ENCODE results near the gene ANLN. TPM values are rescaled to one million over a fixed set of nuclear protein-coding genes. Genes with fewer than 3 reads are reported as not detected.

ANLN gene
- total and polyA plus RNA-seq, 2 experiments from 2014 or later: 10.1 to 56.7 TPM

GRCh38 chr7:36400036-36400435 is 10.4 kb downstream of the ANLN start:
- Histone ChIP-seq H3K27me3 (no peaks in the 10 kb centered on the region), H3K27ac (no peak overlapping the region), H3K9me3 (ENCODE audit: low read depth) (no peaks in the 10 kb centered on the region), H3K4me1 (ENCODE audit: low read depth) (no peaks in the 10 kb centered on the region), H3K36me3 (no peaks in the 10 kb centered on the region), H3K4me3 (no peak overlapping the region)
- no peak for DNase-seq (ENCODE audit: low read depth in 1 of 2, low spot score in 1 of 2)
- TF ChIP-seq, protein P1, sequence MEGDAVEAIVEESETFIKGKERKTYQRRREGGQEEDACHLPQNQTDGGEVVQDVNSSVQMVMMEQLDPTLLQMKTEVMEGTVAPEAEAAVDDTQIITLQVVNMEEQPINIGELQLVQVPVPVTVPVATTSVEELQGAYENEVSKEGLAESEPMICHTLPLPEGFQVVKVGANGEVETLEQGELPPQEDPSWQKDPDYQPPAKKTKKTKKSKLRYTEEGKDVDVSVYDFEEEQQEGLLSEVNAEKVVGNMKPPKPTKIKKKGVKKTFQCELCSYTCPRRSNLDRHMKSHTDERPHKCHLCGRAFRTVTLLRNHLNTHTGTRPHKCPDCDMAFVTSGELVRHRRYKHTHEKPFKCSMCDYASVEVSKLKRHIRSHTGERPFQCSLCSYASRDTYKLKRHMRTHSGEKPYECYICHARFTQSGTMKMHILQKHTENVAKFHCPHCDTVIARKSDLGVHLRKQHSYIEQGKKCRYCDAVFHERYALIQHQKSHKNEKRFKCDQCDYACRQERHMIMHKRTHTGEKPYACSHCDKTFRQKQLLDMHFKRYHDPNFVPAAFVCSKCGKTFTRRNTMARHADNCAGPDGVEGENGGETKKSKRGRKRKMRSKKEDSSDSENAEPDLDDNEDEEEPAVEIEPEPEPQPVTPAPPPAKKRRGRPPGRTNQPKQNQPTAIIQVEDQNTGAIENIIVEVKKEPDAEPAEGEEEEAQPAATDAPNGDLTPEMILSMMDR (IDR thresholded peaks at IDR 0.05; ENCODE audit: low read depth, low read length): no peak

DNA sequence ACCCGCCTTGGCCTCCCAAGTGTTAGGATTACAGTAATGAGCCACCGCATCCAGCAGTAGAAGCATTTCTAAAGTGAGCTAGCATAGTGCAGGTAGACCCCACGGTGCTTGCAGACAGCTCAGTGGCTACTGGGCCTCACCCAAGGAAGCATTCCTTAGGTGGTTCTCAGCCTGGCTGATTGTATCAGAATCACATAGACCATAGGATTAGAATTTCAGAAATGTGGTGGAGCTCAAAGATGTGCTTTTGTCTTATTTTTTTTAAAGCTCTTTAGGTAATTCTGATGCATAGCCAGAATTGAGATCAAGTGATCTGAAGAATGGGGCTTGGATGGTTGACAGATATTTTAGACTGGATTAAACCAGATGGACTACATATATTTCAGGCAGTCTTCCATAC is 10.9 kb downstream of the ANLN start:
- peak in 1 of 2 donors; percentile 22 for DNase-seq (ENCODE audit: low read depth in 1 of 2, low spot score in 1 of 2)
- H3K27me3 ChIP-seq: no peaks in the 10 kb centered on the region
- no peaks in the 10 kb centered on the region for H3K36me3 ChIP-seq
- TF ChIP-seq, protein P1 (IDR thresholded peaks at IDR 0.05; ENCODE audit: low read depth, low read length): no peak
- no peak overlapping the region for H3K27ac ChIP-seq
- no peaks in the 10 kb centered on the region for H3K4me1 ChIP-seq (ENCODE audit: low read depth)
- no peak overlapping the region for H3K4me3 ChIP-seq
- H3K9me3 ChIP-seq (ENCODE audit: low read depth): no peaks in the 10 kb centered on the region

DNA sequence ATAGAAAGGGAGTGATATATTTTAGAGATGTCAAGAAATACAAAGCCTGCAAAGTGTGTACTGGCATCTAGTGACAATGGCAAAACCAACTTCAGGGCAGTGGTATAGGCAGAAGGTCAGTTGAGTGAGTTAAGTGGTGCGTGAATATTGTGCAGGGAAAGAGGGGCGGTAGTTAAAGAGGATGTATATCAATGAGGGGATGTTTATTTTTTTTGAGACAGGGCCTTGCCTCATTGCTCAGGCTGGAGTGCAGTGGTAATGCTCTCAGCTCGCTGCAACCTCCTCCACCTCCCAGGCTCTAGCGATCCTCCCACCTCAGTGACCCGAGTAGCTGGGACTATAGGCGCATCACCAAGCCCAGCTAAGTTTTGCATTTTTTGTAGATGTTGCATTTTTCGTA is 13.8 kb downstream of the ANLN start:
- TF ChIP-seq, protein P1 (IDR thresholded peaks at IDR 0.05; ENCODE audit: low read depth, low read length): no peak
- H3K36me3 ChIP-seq: peaks cover 7% of the 10 kb centered on the region
- H3K4me3 ChIP-seq: no peak overlapping the region
- H3K9me3 ChIP-seq (ENCODE audit: low read depth): no peaks in the 10 kb centered on the region
- no peak for DNase-seq (ENCODE audit: low read depth in 1 of 2, low spot score in 1 of 2)
- H3K27me3 ChIP-seq: no peaks in the 10 kb centered on the region
- H3K27ac ChIP-seq: no peak overlapping the region
- H3K4me1 ChIP-seq (ENCODE audit: low read depth): no peaks in the 10 kb centered on the region

DNA sequence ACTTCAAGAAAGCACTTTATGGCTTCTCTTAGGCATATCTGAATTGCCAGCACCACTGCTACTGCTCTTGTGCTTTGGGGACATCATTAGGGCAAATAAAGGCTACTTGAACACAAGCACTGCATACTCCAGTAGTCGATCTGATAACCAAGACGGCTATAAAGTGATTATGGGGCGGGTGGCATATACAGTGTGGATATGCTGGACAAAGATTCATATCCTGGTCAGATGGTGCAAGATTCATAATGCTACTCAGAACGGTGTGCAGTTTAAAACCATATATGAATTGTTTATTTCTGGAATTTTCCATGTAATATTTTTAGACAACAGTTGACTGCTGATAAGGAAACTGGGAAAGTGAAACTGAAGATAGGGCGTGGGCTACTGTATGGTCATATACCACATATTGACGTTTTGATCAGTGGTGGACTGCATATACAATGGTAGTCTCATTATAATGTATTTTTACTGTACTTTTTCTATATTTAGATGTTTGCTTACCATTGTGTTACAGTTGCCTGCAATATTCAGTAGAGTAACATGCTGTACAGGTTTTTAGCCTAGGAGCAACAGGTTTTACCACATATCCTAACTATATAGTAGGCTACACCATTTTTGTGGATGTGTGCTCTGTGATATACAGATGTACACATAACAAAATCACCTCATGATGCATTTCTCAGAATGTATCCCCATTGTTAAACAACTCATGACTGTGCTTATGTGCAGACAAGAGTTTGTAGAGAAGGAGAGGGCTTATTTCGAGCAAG is 15.2 kb downstream of the ANLN start:
- H3K9me3 ChIP-seq (ENCODE audit: low read depth): no peaks in the 10 kb centered on the region
- no peak overlapping the region for H3K27ac ChIP-seq
- no peaks in the 10 kb centered on the region for H3K4me1 ChIP-seq (ENCODE audit: low read depth)
- H3K27me3 ChIP-seq: no peaks in the 10 kb centered on the region
- no peak for DNase-seq (ENCODE audit: low read depth in 1 of 2, low spot score in 1 of 2)
- no peak overlapping the region for H3K4me3 ChIP-seq
- TF ChIP-seq, protein P1 (IDR thresholded peaks at IDR 0.05; ENCODE audit: low read depth, low read length): no peak
- H3K36me3 ChIP-seq: peaks cover 7% of the 10 kb centered on the region

DNA sequence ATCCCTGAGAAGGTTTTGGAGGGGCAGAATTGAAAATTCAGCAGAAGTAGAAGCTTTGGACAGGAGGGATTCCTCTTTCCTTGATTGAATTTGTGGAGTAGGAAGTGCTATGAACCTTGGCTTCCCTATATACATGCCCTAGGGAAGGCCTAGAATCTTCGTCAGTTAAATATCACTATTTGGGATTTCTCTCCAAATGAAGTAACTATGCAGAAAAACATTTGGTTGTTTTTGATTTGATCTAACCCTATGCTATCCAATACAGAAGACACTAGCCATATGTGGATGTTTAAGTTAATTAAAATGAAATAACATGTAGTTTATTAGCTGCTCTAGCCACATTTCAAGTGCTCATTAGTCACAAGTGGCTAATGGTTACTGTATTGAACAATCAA is 15.7 kb downstream of the ANLN start:
- DNase-seq (ENCODE audit: low read depth in 1 of 2, low spot score in 1 of 2): no peak
- no peaks in the 10 kb centered on the region for H3K9me3 ChIP-seq (ENCODE audit: low read depth)
- no peak overlapping the region for H3K27ac ChIP-seq
- TF ChIP-seq, protein P1 (IDR thresholded peaks at IDR 0.05; ENCODE audit: low read depth, low read length): no peak
- no peak overlapping the region for H3K4me3 ChIP-seq
- no peaks in the 10 kb centered on the region for H3K27me3 ChIP-seq
- H3K4me1 ChIP-seq (ENCODE audit: low read depth): no peaks in the 10 kb centered on the region
- peaks cover 8% of the 10 kb centered on the region for H3K36me3 ChIP-seq
